ENCODE measurements around the gene FAM53B.

Gene FAM53B

DNA sequence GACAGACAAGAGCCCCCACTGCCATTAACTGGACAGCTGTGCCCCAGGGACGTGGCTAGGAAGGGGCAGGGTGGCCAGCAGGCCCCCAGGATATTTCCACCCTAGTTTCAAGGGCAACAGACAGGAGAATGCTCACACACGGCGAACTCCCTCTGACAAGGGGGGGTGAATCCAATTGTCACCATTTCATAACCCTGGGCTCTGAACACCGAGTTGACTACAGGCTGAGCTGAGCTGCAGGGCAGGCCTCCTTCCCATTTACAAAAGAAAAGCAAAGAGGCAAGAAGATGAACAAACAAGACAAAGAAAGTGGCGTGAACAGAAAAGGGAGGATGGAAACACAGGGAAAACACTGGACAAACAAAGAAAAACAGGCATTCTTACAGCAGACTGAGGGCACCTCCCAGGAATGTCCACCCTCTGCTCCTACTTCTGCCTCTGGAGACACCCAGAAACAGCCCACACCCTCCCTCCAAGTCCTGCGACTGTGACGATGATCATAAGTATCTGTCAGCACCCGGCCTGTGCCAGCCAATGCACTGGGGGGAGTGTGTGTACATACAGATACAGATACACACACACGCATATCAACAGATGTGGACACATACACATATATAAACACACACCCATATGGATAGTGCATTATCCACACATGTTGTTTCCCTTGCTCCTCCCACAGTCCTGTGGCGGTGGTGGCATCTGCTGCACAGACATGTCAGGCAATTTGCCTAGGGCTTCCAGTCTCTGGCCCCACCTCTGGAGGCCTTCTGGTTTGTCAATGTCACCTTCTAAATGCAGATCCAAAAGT is 66.2 kb downstream of the FAM53B start:
- FAIRE-seq: no peak

DNA sequence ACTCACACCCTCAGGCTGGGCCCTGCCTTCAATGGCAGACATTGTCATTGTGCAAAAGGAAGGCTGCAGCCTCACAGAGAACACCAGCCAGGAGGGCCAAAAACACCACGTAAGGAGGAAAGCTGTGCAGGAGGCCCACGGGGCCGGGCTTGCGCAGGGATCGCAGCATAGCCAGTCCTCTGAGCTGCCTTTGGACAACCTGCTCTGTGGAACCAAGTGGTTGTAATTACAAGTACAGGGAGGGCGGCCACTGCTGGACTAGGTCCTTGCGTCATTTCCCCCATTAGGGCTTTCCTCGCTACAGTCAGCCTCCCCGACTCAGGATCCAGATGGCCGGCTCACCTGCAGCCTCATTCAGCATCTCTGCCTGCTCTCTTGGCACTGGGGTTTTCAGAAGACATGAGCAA is 66.9 kb downstream of the FAM53B start:
- FAIRE-seq: no peak

DNA sequence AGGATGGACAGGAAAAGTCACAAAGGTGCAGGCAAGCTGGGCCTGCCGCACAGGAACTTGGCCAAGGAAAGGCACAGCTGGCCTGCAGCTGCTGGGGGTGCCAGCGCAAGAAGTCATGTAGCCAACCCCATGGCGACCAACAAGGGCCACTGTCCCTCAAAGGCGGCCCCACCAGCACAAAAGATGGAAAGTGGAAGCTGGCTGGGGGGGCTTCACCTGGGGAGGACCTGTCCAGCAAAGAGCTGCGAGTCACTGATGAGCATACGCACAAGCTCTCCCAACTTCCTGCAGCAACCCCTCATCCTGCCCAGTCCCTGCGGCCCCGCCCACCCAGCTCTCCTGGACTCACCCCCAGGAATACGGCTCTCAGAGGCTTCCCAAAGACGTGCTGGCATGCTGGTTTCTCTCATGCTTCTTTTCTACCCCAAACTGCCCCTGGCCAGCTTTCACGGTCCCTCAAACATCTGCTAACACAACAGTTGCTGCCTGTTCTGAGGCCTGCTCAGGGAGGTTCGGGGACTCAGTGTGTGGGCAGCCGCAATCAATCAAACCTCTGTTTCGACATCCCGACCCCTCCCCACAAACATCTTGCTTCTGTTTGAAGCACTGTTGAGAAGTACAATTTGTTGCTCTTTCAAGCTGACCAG is 67.6 kb downstream of the FAM53B start:
- FAIRE-seq: no peak

DNA sequence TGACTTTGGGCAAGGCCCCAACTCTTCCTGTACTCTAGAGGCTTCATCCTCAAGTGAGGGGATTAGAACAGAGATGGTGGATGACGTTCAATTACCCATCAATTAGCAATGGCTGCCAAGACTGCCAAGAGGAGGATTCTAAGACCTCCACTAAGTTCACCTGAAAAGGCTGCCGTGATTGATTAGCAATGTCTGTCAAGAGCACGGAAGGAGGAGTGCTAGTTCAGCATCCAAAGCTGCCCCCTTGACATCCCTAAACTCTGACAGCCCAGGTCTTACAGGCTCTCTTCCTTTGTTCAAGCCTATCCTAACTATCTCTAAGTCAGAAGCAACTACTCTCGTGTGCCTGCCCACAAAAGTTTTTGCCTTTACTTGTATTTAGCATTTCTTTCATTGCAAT is 68.4 kb downstream of the FAM53B start:
- FAIRE-seq: no peak

DNA sequence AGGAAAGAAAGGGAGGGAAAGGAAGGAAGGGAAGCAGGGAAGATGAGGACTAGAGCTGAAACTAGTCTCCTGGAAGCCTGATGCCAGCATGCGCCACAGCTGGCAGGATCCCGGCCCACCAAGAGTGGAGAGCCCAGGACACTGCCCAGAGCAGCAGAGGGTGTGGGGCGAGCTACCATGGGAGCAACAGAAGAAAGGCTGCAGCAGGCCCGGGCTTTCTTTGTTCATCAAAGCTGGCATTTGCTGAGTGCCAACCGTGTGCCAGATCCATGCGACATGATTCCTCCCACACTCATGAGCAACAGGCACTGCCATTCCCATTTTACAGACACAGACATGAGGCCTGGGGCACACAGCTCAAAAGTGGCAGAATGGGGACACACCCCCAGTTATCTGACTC is 68.9 kb downstream of the FAM53B start:
- no peak for FAIRE-seq

DNA sequence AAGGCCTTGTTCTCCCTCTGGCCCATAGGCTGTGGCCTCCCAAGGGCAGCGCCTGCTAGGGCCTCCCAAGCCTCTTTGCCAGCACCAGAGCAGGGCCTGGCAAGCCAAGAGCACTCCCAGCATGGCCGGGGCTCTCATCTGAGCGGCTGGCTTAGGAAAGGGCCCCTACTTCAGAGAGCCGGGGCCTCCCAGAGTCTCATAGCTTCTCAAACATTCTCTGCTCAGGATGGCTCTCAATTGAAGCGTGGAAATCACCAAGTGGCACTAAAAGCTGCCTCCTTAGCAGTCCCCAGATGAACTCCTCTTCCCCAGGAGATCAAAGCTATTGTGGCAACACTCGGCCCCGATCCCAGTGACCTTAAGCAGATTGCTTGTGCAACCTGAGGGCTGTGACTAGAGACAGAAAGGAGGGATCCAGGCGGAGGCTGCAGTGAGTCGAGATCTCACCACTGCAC is 69.4 kb downstream of the FAM53B start:
- FAIRE-seq: no peak

DNA sequence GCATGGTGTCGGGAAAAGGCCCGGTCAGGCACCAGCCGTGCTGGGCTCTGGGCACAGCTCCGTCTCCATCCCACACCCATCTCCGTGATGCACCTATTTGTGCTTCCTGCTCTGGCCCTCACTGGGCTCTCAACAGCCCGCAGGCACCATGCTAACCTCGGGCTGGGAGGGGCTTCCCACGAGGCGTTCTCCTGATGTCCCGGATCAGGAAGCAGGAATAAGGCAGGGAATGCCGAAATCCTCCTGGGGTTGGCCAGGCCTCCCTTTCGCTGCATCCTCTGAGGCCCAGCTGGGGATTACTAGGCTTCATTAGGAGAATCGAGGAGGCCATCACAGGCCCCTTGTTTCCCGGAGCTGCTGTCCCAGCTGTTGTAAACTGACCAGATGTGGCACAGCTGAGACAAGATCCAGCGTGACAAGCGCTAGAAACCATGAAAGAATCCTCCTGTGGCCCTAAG is 72.0 kb downstream of the FAM53B start:
- FAIRE-seq: no peak

DNA sequence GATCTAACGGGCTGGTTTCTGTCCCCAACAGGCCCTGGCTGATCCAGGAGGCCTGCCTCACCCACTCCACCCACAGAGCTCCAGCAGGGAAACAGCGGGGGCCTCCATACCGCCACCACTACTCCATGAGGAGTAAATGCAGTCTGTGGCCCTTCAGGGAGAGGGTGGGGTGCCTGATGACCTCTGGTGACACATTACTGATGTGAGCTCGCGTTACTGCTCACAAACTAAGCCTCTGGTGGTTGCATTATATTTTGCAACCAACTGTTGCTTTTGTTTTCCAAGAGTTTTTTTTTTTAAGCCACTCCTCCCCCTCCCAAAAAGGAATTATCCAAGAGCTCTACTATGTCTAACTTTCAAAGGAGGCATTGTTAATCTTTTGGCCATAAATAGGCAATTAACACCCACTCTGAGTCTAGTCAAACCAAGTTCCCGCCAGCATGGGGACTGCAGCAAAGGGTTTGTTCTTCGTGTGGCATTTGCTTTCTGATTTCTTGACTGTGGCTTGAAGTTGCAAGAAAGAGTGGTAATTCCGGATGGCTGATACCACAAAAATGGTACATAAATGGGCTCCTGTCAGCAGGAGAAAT is 72.6 kb downstream of the FAM53B start:
- no peak for FAIRE-seq

DNA sequence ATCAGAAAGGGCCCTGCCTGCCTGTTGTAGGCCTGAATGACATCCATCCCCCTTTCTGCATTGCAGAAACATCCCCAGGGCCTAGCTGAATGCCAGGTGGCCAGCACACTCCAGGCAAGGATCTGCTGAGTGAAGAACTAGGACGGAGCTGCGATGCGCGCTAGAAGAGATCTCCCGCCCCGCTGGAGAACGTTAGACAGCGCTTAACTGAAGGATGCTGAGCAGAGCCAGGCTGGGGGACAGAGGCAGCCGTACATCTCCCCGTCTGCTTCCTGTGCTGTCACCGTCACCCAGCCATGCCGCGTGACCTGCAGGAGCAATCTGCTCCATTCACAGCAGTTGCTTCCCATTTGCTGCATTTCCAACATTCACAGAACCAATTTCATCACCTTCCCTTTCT is 73.3 kb downstream of the FAM53B start:
- no peak for FAIRE-seq

DNA sequence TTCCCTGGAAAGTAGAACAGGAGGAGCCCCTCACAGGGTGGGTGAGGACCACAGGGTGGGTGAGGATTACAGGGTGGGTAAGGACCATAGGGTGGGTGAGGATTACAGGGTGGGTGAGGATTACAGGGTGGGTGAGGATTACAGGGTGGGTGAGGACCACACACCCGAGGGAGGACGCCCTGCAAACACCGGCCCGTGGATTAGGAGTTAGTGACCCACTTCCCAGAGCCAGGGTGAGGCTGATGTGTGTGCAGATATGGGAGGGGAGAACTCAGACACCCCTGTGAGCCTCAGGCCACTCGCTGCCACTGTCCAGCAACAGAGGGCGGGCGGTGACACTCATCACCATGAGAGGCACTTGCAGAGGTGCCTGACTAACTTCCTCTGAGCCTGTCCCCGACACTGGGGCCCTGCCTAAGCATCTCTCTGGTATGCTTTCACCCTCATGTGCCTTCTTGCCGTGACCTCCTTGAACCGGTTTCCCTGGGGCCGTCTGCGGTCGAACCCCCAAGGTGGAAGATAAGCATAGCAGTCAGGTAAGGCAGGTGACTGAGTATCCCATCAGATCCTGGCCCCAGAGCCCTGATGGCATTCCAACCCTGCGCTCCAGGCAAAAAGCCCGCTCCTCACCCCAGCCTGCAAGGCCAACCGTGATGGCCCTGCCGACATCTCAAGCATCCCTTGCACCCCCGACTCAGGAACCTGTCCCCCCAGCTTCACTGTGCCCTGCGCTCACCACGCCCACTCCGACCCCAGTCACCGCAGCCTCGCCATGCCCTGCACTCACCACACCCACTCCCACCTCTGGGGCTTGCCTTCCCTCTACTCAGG is 74.1 kb downstream of the FAM53B start:
- no peak for FAIRE-seq

DNA sequence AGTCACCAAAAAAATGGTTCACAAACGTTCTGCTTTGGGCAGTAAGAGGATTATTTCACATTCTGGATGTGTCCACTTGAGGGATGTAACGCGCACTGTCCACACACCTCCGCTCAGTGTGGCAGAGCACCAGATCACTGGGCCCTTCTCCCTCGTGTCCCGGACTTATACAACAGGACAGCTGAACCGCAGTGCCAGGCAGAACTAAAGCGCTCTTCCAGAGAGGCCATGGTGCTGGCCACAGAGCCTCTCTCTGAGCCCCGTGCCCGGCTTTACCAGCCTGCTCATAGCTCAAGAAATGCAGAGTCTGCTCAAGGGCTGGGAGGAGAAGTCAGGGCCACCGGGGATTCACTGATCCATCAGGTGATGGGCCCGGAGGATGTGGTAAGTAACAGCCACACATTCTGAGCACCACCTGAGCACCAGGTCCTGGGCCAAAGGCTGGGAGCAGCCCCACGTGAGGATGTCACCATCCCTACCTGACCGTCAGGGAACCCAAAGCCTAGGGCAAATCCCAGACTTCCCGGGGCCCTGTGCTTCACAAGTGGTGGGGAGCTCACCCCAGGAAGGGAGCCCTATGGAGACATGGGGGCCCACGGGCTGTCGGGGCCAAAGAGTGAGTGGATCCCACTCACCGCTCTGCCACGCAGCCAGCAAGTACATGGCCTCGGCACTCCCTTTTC is 74.9 kb downstream of the FAM53B start:
- FAIRE-seq: no peak

DNA sequence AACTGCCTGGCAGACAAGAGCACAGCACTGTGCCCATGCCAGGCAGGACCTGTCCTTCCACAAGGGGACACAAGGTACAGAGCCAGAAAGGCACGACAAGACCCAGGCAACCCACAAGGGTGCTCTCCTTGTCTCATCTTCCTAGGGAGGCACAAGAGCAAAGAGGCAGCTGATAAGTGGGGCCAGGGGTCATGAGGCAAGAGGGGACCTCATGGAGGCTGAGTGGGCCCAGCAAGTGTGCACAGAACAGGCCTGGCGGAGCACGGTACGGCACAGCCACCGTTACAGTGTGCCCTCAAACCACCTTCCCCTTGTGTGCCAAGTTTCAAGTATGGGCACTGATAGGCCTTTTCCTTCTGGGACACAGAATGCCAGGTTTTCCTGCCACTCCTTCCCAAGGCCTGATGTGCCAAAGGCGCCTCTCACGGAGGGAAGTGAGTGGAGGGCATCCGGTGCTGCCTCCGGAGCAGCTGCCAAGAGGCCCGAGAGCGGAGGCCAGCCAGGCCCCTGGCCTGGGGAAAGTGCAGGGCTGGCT is 75.6 kb downstream of the FAM53B start:
- FAIRE-seq: no peak

DNA sequence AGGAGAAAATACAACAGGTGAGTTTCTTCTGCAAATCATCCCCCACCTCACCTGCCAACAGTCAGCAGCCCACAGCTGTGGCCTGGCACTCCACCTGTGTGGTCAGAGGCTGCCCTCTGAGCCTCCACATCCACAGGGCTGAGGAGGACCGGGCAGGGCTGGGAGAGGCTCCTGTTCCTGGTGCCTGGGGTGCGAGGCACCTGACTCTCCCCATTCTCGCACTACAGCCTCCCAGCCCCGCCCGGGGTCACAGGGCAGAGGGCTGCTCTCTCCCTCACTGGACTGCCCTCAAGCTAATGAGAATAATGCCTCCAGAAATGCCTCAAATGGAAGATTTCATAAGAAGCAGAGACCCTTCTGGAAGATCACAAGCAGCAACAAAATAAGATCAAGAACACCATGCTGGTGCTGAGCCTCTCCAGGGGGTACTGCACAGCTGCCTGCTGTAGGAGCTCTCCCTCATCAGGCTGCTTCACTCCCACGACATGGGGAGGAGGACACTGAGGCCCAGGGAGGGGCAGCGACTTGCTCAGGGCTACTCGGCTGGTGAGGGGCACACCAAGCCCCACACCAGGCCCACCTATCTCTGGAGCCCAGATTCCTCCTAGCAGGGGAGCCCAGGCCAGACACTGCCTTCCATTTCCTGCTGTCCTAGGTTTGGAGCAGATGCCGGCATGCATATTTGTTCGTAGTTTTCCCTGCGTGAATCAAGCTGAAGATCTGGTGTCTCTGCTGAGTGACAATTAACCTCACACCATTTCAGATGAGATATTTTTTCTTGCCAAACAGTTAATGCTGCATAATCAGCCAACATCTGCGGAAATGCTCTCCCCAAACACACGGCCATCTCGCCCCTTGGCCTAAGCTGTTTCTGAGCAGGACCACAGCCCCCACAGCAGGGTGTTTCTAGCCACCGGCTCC is 76.5 kb downstream of the FAM53B start:
- no peak for FAIRE-seq

DNA sequence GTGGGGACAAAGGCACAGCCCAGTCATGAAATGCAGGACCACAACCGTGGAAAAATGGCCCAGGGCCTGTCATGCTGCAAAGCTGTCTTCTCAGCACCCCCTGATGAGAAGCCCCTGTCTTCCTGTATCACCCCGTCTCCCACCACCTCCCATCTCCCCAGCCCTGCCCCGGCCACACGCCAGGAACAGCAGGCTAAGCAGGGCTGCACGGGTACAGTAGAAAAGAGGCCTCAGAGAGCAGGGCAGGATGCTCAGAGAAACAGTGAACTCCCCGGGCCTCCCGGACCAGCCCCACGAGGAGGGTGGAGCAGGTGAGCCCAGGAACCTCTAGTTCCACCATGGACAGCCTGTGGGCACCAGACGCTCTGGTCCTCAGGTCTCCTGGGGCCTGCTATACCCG is 77.7 kb downstream of the FAM53B start:
- no peak for FAIRE-seq

DNA sequence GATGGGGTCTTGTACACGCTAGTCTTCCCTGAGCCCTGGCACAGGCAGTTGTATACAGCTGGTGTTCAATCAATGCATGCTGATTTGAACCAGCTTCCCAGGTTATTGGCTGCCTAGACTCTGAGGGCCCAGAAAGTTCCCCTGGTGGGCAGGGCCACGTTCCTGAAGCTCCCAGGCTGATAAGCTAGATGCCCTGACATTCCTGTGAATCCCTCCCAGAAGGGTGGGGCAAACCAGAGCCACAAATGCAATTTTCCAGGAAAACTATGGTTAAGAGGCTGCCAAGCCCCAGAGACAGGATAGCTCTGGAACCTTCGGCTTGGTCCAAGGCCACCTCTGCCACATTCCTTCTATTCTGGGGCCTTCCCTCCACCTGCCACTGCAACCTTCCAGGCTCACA is 78.2 kb downstream of the FAM53B start:
- FAIRE-seq: no peak

DNA sequence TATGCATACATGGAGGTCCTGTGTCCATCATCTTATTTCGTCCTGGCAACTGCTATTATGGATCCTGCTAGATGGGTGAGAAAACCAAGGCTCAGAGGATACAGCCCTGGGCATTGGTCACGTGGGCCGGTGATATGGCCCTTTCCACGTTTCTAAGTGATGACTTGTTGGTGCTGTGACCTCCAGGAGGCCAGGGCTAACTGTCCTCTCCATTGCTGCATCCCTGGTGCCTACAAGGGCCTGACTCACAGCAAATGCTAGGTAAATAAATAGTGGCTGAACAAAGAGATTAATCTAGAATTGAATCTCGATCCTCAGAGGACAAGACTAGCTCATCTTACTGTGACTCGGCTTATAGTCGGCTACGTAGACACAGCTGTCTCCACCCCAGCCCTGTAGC is 78.6 kb downstream of the FAM53B start:
- no peak for FAIRE-seq

DNA sequence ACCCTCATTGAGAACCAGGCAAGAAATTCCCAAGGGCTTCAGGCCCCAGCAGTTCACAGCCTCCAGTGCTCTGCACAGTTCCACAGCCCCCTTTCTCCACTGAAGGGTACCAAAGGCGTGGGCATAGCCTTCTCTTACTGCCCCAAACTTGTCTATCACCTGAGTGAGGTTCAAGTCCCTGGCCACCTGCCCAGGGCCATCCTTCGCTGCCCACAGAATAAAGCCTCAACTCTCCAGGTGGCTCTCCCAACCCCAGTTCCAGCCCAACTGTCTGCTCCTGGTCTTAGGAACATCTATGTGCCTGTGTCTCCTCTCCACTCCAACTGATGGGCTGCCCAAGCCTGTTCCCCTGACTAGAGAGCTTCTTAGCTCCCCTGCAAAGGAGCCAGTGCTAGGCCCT is 79.1 kb downstream of the FAM53B start:
- no peak for FAIRE-seq

DNA sequence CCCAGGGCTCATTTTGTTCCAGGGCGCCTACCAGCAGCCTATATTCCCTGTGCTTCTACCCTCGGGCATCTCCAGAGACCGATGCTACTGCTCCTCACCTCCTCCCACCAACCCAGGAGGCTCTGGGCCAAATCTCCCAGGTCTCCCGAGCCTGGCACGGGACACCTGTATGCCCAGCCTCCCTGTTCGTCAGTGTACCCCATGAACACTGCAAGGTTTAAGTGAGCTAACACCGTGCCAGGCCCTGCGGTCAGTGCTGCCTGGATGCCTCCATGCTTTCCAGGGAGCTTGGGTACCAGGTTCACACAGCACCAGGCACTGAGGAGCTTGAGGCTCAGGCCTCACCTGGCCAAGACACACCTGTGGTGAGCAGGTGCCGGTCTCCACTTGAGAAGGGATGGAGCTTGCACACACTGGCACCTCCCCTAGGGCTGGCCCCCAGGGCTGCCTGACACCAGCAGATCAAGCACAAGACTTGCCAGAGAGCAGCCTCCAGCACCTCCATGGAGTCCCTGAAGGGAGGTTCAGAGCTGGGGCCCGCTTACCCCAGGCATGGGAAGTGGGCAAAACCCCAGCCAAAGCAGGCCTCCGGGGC is 80.3 kb downstream of the FAM53B start:
- FAIRE-seq: no peak

DNA sequence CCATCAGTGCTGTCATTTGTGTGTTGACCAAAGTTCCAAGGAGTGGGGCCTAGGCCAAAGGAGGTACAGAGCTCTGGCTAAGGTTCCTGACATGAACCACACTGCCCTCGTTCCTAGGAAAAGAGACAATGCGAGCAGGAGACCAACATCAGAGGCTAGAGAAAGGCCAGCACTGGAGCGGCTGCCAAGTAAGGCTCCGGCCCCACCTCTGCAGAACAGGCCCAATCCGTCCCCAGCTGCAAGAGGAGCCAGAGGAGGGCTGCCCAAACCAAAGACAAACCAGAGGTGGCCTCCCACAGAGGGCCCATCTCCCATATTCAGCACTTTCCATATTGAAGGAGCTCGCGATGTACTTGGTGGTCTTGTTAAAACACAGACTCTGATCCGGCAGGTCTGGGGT is 81.0 kb downstream of the FAM53B start:
- FAIRE-seq: no peak

DNA sequence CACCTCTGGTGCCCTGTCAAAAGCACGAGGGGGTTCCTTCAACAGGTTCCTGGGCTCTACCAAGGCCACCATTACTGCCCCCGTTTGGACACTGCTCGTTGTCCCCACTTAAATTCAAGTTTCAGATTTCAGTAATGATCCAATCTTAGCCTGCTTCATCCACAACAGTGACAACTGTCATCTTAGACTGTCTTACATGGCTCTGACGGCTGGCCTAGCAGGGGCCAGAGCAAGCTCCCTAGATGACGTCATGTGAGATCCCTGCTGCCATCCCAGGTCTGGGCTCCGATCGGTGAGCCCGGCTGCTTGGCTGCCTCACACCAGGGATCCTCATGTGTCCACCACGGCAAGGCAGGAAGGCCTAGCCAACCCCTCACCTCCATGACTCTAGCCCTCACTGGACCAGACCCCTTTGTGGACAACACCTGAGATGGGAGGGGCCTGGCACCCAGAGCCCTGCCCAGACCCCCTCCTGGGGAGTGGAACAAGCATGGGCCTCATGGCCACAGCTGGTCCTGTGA is 82.5 kb downstream of the FAM53B start:
- no peak for FAIRE-seq

Measured in colon (tissue), 2 donors.